MM.1S (cell line): ENCODE results near the gene CYSRT1.

Experiments used
- EZH2phosphoT487 ChIP-seq: fragments of 300-600 bp; sonication (generic); IDR thresholded peaks from 2 replicates; pipeline ENCODE4 v1.6.1; 2018; ENCODE audit warnings: antibody characterized with exemption, low read length
- TF ChIP-seq, protein P1 (sequence below): fragments of 300-600 bp; sonication (generic); IDR thresholded peaks from 2 replicates; pipeline ENCODE4 v1.5.1; 2016; ENCODE audit warnings: antibody characterized with exemption, low read length, mixed read lengths

DNA sequence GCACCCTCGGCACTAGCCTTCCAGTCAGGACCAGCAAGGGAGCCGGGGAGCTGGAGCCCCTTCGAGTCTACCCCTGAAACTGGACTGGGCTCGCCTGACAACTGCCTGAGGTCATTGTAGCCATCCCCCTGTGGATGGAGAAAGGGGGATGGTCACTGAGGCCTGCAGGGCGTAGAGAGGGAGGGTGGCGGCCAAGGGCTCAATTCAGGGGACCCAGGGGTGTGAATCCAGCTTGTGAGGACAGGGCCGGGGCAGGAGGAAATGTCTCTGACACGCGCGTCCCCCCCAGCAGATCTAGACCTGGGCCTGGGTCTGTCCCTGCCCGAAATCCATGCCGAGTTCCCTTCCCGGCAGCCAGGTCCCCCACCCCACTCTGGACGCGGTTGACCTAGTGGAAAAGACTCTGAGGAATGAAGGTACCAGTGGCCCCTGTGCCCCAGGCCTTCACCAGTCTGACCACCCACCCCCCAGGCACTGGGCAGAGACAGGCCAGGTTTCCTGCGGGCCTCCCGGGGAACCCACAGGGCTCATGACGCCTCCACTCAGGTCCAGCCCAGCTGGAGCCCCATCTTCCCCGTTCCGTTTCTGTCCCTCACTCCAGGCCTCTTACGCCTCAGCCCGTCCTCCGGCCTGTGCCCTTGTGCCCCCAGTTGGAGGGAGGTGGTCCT lies 6.5 kb downstream of the CYSRT1 start:
- TF ChIP-seq, protein P1, sequence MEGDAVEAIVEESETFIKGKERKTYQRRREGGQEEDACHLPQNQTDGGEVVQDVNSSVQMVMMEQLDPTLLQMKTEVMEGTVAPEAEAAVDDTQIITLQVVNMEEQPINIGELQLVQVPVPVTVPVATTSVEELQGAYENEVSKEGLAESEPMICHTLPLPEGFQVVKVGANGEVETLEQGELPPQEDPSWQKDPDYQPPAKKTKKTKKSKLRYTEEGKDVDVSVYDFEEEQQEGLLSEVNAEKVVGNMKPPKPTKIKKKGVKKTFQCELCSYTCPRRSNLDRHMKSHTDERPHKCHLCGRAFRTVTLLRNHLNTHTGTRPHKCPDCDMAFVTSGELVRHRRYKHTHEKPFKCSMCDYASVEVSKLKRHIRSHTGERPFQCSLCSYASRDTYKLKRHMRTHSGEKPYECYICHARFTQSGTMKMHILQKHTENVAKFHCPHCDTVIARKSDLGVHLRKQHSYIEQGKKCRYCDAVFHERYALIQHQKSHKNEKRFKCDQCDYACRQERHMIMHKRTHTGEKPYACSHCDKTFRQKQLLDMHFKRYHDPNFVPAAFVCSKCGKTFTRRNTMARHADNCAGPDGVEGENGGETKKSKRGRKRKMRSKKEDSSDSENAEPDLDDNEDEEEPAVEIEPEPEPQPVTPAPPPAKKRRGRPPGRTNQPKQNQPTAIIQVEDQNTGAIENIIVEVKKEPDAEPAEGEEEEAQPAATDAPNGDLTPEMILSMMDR: no peak
- TF ChIP-seq EZH2phosphoT487: no peak
